D721Med (cell line): Measurements from ENCODE around the gene DCAF4.

ENCODE experiments used
- DNase-seq: peaks from one replicate; pipeline ENCODE4 v3.0.0; 2011; ENCODE audit warnings: low spot score; ENCODE audit not compliant: insufficient read length
- FAIRE-seq: peaks from 2 replicates; lab custom pipeline; 2011; peaks lifted over from hg19 to GRCh38; lab: Jason Lieb, UNC
- CTCF ChIP-seq: IDR thresholded peaks from 2 replicates; pipeline ENCODE4 v1.5.1; 2012; ENCODE audit warnings: mild to moderate bottlenecking, control low read depth; ENCODE audit not compliant: insufficient read depth; ENCODE audit errors: missing control alignments

Gene DCAF4

DNA sequence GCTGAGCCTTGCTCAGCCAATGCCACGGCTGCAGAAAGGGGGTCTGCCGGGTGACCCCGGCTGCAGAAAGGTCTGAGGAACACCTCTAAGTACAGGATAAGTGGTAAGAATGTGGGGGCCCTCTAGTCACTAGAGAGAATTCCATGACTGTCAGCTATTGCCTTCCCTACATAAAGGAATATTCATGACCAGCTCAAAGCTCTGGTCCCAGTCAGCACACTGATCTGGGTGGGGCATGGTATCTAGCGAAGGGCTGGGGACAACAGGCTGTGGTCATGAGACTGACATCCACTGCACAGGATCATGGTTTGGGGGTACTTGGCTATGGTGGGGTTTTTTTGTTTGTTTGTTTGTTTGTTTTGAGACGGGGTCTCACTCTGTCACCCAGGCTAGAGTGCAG, 42.1 kb downstream of the DCAF4 start:
- TF ChIP-seq CTCF = no peak
- FAIRE-seq = no peak
- DNase-seq = no peak

DNA sequence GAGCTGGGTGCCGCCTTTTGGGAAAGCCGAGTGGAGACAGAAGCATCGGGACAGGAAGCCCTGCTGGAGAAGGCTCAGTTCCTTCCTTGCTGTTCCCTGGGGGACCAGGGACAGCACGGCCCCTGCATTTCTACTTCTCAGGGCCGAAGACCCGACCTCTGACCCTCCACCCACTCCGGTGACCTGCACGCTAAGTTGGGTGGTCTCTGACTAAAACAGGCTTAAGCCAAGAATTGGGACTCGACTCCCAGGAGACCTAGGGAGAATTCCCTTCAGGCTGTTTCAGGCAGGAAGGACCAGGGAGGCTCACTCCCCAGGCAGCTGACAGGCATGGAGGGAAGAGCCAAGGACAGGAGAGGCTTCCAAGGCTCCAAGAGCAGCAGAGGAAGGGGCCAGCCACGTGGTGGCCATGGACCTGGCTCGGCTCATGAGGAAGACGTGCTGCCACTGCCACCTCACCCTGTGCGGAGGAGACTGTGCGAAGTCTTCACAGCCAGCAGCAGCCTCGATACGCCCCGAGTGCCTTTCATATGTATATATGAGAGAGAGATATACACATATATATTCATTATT, 43.9 kb downstream of the DCAF4 start:
- TF ChIP-seq CTCF = no peak
- no peak for DNase-seq
- FAIRE-seq = no peak

- TF ChIP-seq CTCF = no peak
- no peak for FAIRE-seq
- DNase-seq = no peak
These were observed 44.7 kb downstream of the DCAF4 start for GRCh38 chr14:72970824-72971434.

- TF ChIP-seq CTCF = no peak
- FAIRE-seq = no peak
- no peak for DNase-seq
These were observed 48.4 kb downstream of the DCAF4 start for GRCh38 chr14:72974661-72975060.

GRCh38 chr14:72975770-72976169, 49.5 kb downstream of the DCAF4 start:
- no peak for DNase-seq
- TF ChIP-seq CTCF = peak; percentile 9
- FAIRE-seq = no peak

DNA sequence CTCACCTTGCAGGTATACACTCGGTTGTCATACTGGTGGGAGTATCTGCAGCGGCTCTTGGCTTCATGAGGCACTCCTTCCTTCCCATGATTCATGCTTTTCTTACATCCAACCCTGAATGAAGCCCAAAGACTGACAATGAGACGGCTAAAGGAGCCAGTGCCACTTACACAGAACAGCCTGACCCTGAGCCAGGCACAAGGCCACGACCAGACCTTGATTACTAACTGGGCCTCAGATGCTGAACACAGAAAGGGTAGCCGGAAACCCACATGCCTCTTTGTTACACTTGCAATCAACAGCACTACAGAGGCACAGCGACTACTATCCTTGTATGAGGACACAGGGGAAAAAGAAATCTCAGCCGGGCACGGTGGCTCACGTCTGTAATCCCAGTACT, 52.6 kb downstream of the DCAF4 start:
- FAIRE-seq (no peak), DNase-seq (no peak)
- no peak for TF ChIP-seq CTCF

- no peak for FAIRE-seq
- TF ChIP-seq CTCF = no peak
These were observed 54.6 kb downstream of the DCAF4 start for GRCh38 chr14:72980863-72981262.

More at GRCh38 chr14:72980863-72981262, 54.6 kb downstream of the DCAF4 start:
- no peak for DNase-seq
